Measurements from ENCODE around the gene TRNAU1AP.
"Not testable (repeated sequence)": the region's sequence is repeated elsewhere in the genome, so short reads cannot be mapped to it uniquely, and the experiment has no call there.

Gene TRNAU1AP

GRCh38 chr1:28521502-28522164 lies 31.3 kb upstream of the TRNAU1AP start:
- ChIA-PET POLR2A (interaction anchor here (0.7 to 3.5 kb wide), 3 partner anchors 12 to 180 kb away, joined by 3 to 19 read pairs (median 3); no protein-coding TSS in a partner anchor), CTCF (no interaction called here)
- DNase-seq (ENCODE audit: extremely low spot score): no peak
- no peak for TF ChIP-seq SUZ12 (IDR thresholded peaks at IDR 0.05)
- no peak for TF ChIP-seq SP1 (IDR thresholded peaks at IDR 0.05)
- no peak for TF ChIP-seq FOXA1 (IDR thresholded peaks at IDR 0.05)
- no peak for TF ChIP-seq BHLHE40 (IDR thresholded peaks at IDR 0.05; ENCODE audit: borderline replicate concordance)
- TF ChIP-seq CTBP1 (IDR thresholded peaks at IDR 0.05; ENCODE audit: borderline replicate concordance): no peak
- no peak for TF ChIP-seq NFRKB (IDR thresholded peaks at IDR 0.05)
- TF ChIP-seq, protein P1, sequence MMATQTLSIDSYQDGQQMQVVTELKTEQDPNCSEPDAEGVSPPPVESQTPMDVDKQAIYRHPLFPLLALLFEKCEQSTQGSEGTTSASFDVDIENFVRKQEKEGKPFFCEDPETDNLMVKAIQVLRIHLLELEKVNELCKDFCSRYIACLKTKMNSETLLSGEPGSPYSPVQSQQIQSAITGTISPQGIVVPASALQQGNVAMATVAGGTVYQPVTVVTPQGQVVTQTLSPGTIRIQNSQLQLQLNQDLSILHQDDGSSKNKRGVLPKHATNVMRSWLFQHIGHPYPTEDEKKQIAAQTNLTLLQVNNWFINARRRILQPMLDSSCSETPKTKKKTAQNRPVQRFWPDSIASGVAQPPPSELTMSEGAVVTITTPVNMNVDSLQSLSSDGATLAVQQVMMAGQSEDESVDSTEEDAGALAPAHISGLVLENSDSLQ (IDR thresholded peaks at IDR 0.05): no peak
- no peak for TF ChIP-seq L3MBTL2 (conservative IDR thresholded peaks at IDR 0.05)

- POLR2A ChIA-PET: interaction anchor here (0.6 to 3.5 kb wide), 4 partner anchors 12 to 179 kb away, joined by 3 to 19 read pairs (median 4); no protein-coding TSS in a partner anchor
- CTCF ChIA-PET; DNase-seq (ENCODE audit: extremely low spot score): not testable (repeated sequence)
These were observed 30.3 kb upstream of the TRNAU1AP start for GRCh38 chr1:28522537-28522936.

DNA sequence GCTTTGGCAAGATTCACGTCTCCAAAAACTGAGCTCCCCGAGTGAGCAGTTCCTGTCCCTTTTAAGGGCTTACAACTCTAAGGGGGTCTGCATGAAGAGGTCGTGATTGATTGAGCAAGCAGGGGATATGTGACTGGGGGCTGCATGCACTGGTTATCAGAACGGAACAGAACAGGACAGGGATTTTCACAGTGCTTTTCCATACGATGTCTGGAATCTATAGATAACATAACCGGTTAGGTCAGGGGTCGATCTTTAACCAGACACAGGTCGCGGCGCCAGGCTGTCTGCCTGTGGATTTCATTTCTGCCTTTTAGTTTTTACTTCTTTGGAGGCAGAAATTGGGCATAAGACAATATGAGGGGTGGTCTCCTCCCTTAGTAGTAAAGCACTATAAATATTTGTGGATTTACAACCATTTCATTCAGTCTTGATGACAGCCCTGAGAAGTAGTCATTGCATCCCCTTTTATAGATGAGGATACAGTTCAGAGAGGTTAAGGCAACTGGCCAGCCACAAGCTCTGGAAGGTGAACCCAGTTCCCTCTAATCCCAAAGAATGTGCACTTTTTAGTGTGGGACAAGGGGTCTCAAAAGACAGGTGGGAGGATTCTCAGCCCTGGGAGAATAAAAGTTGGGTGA lies 27.8 kb upstream of the TRNAU1AP start:
- CTCF ChIA-PET: interaction anchor here (0.6 to 0.9 kb wide), 2 partner anchors 28 to 92 kb away, joined by 3 to 4 read pairs; no protein-coding TSS in a partner anchor
- not testable (repeated sequence) for DNase-seq (ENCODE audit: extremely low spot score)
- POLR2A ChIA-PET: interaction anchor here (0.8 kb wide), 1 partner anchor 56 kb away, joined by 4 read pairs; no protein-coding TSS in a partner anchor

GRCh38 chr1:28526886-28527285 lies 26.0 kb upstream of the TRNAU1AP start:
- DNase-seq (ENCODE audit: extremely low spot score): no peak
- ChIA-PET POLR2A (no interaction called here), CTCF (no interaction called here)
- TF ChIP-seq L3MBTL2 (conservative IDR thresholded peaks at IDR 0.05) (no peak), TARDBP (IDR thresholded peaks at IDR 0.05) (no peak)

DNA sequence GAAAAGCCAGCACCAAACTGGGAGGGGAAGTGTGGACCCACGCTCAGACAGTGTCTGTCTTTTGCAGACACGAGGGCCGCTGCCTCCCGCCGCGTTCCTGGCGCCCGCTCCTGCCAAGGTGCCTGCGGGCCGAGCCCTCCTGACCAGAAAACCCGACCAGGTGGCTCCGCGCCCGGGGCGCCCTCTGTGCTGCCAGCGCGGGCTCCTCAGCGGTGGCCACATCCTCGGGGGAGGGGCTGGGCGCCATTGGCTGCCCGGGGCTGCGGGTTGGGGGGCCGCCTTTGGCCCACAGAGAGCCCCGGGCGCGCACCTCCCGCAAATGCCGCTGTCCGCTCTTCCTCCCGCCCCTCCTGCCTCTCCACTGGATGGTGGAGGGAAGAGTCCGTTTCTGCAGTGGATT lies 22.4 kb upstream of the TRNAU1AP start:
- ChIA-PET POLR2A (no interaction called here), CTCF (interaction anchor here (0.6 to 0.7 kb wide), 2 partner anchors 21 to 354 kb away, joined by 3 to 12 read pairs; no protein-coding TSS in a partner anchor)
- TF ChIP-seq BHLHE40 (IDR thresholded peaks at IDR 0.05; ENCODE audit: borderline replicate concordance) (no peak), ARNT (IDR thresholded peaks at IDR 0.05) (no peak), FOXA1 (IDR thresholded peaks at IDR 0.05) (no peak), CTBP1 (IDR thresholded peaks at IDR 0.05; ENCODE audit: borderline replicate concordance) (no peak), FOXM1 (IDR thresholded peaks at IDR 0.05; ENCODE audit: borderline replicate concordance) (no peak), L3MBTL2 (conservative IDR thresholded peaks at IDR 0.05) (no peak), LEF1 (IDR thresholded peaks at IDR 0.05; ENCODE audit: borderline replicate concordance) (no peak), SP1 (IDR thresholded peaks at IDR 0.05) (no peak), SUZ12 (IDR thresholded peaks at IDR 0.05) (no peak), NFRKB (IDR thresholded peaks at IDR 0.05) (no peak), ZNF384 (IDR thresholded peaks at IDR 0.05) (no peak), HDGF (IDR thresholded peaks at IDR 0.05; ENCODE audit: borderline replicate concordance) (no peak), ELF4 (IDR thresholded peaks at IDR 0.05) (no peak)
- DNase-seq (ENCODE audit: extremely low spot score): no peak

- DNase-seq (ENCODE audit: extremely low spot score): no peak
- ChIA-PET POLR2A (interaction anchor here (1.1 kb wide), 1 partner anchor 46 kb away, joined by 3 read pairs; no protein-coding TSS in a partner anchor), CTCF (no interaction called here)
- TF ChIP-seq TARDBP (IDR thresholded peaks at IDR 0.05) (no peak), ELF4 (IDR thresholded peaks at IDR 0.05) (no peak), HDGF (IDR thresholded peaks at IDR 0.05; ENCODE audit: borderline replicate concordance) (no peak), BHLHE40 (IDR thresholded peaks at IDR 0.05; ENCODE audit: borderline replicate concordance) (no peak), FOXK2 (IDR thresholded peaks at IDR 0.05) (no peak), LEF1 (IDR thresholded peaks at IDR 0.05; ENCODE audit: borderline replicate concordance) (no peak), SP1 (IDR thresholded peaks at IDR 0.05) (no peak), SUZ12 (IDR thresholded peaks at IDR 0.05) (no peak)
These were observed 18.2 kb upstream of the TRNAU1AP start for GRCh38 chr1:28534671-28535070.

GRCh38 chr1:28535180-28535579 lies 17.7 kb upstream of the TRNAU1AP start:
- ChIA-PET POLR2A (no interaction called here), CTCF (no interaction called here)
- TF ChIP-seq ZNF384 (IDR thresholded peaks at IDR 0.05) (no peak), FOXM1 (IDR thresholded peaks at IDR 0.05; ENCODE audit: borderline replicate concordance) (no peak), SUZ12 (IDR thresholded peaks at IDR 0.05) (no peak), L3MBTL2 (conservative IDR thresholded peaks at IDR 0.05) (no peak), HDGF (IDR thresholded peaks at IDR 0.05; ENCODE audit: borderline replicate concordance) (no peak), FOXA1 (IDR thresholded peaks at IDR 0.05) (no peak), NFRKB (IDR thresholded peaks at IDR 0.05) (no peak)
- no peak for DNase-seq (ENCODE audit: extremely low spot score)
